Activated CD8-positive, alpha-beta T cell treated with anti-CD3 and anti-CD28 coated beads, Interleukin-2, amount 10 ng/mL, durations not matched to agents 7 days and 5 days (primary cell): ENCODE results near the gene SLC35A4. TPM values are rescaled to one million over a fixed set of nuclear protein-coding genes. Genes with fewer than 3 reads are reported as not detected.
"Not testable (repeated sequence)": the region's sequence is repeated elsewhere in the genome, so short reads cannot be mapped to it uniquely, and the experiment has no call there.

Experiments
- ATAC-seq: fragments of 150-1000 bp; cut with Tn5 transposase; one replicate; pipeline ENCODE4 v1.10.0; 2021; ENCODE audit warnings: moderate library complexity
- CTCF ChIA-PET: fragments of 350-600 bp; sonication (Branson Sonifier 250); formaldehyde crosslinking; loops from one replicate; lab custom pipeline; 2021; ENCODE audit warnings: antibody characterized with exemption; lab: Charles Lee
- POLR2A ChIA-PET: fragments of 350-600 bp; sonication (Branson Sonifier 250); formaldehyde crosslinking; loops from one replicate; lab custom pipeline; 2021; ENCODE audit warnings: antibody characterized with exemption; lab: Charles Lee
- DNase-seq: peaks from one replicate; pipeline ENCODE4 v3.0.0-alpha.2; 2020
- H3K27ac Mint-ChIP-seq: one replicate; pipeline ENCODE4 v1.8.0; 2021; ENCODE audit warnings: mild to moderate bottlenecking, mixed read lengths
- H3K27me3 Mint-ChIP-seq: one replicate; pipeline ENCODE4 v1.8.0; 2021; ENCODE audit warnings: low read depth, mixed read lengths
- H3K36me3 Mint-ChIP-seq: one replicate; pipeline ENCODE4 v1.8.0; 2021; ENCODE audit warnings: low read depth, mixed read lengths
- H3K4me1 Mint-ChIP-seq: one replicate; pipeline ENCODE4 v1.8.0; 2021; ENCODE audit warnings: low read depth, mixed read lengths
- H3K4me3 Mint-ChIP-seq: one replicate; pipeline ENCODE4 v1.8.0; 2021; ENCODE audit warnings: mild to moderate bottlenecking, mixed read lengths
- H3K9me3 Mint-ChIP-seq: one replicate; pipeline ENCODE4 v1.8.0; 2022; ENCODE audit warnings: mixed read lengths; ENCODE audit not compliant: insufficient read depth
- total RNA-seq, 2 experiments: library from RNA; stranded (reverse); gene quantifications; one replicate each; pipeline ENCODE4 v1.2.3, GENCODE V29; 2021

SLC35A4 gene
- total RNA-seq, 2 experiments from 2014 or later, result 88.9 to 98.2 TPM

DNA sequence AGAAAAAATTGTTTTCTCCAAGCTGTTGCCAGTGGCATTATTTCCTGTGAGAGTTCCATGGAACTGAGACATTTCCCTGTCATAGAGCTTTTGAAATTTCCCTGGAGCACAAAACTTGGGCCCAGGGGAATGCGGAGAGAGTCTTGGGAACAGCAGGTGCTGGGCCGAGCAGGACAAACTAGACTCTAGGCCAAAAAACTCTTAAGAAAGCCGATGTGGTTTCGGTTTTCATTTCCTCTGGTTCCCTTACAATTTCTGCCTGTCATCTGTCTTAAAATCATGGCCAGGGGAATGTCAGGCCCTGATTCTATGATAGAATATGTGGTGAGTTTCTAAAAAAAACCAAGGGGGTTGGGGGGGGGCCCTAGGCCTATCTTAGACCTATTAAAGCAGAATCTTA lies 4.6 kb downstream of the SLC35A4 start:
- ChIA-PET POLR2A (interaction anchor here (1.0 to 3.6 kb wide), 3 partner anchors 12 to 78 kb away, joined by 4 to 16 read pairs (median 8); partner anchors contain the start of genes EIF4EBP3, IK, NDUFA2 and SRA1), CTCF (interaction anchor here (0.6 to 2.8 kb wide), 10 partner anchors 10 to 582 kb away, joined by 3 to 10 read pairs (median 4); partner anchors contain the start of genes CD14, EIF4EBP3, IK and NDUFA2)
- H3K4me3 Mint-ChIP-seq, result peak overlapping the region; percentile 72
- peaks cover 48% of the 10 kb centered on the region for H3K4me1 Mint-ChIP-seq
- DNase-seq (no peak), ATAC-seq (no peak)
- H3K27me3 Mint-ChIP-seq, result no peaks in the 10 kb centered on the region
- H3K9me3 Mint-ChIP-seq, result no peaks in the 10 kb centered on the region
- H3K36me3 Mint-ChIP-seq, result peaks cover 47% of the 10 kb centered on the region
- peak overlapping the region; percentile 92 for H3K27ac Mint-ChIP-seq

DNA sequence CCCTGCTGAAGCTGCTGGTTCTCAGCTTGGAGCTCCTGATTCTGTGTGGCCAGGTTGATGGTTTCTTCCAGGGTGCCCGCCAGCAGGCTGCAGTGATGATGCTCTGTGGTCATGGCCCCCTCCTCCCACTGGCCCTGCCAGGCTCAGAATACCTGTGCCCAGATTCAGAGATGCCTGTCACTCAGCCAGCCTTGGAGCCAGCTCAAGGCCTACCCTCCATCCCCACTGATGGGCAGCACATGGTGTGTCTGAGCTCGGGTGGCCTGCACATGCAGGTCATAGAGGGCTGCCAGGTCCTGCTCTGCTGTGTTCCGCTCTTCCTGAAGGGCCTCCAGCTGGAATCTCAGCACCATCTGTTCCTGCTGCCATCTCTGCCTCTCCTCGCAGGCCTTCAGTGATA lies 5.4 kb downstream of the SLC35A4 start:
- ChIA-PET POLR2A (interaction anchor here (3.6 kb wide), 1 partner anchor 22 kb away, joined by 16 read pairs; the partner anchor contains the start of gene EIF4EBP3), CTCF (interaction anchor here (0.6 to 2.8 kb wide), 8 partner anchors 9 to 582 kb away, joined by 3 to 10 read pairs (median 4); partner anchors contain the start of genes CD14, EIF4EBP3 and TMCO6)
- H3K4me1 Mint-ChIP-seq, result peaks cover 46% of the 10 kb centered on the region
- no peak for ATAC-seq
- H3K27me3 Mint-ChIP-seq, result no peaks in the 10 kb centered on the region
- peak overlapping the region; percentile 2 for H3K4me3 Mint-ChIP-seq
- H3K9me3 Mint-ChIP-seq, result no peaks in the 10 kb centered on the region
- no peak for DNase-seq
- peaks cover 45% of the 10 kb centered on the region for H3K36me3 Mint-ChIP-seq
- H3K27ac Mint-ChIP-seq, result peak overlapping the region; percentile 92

DNA sequence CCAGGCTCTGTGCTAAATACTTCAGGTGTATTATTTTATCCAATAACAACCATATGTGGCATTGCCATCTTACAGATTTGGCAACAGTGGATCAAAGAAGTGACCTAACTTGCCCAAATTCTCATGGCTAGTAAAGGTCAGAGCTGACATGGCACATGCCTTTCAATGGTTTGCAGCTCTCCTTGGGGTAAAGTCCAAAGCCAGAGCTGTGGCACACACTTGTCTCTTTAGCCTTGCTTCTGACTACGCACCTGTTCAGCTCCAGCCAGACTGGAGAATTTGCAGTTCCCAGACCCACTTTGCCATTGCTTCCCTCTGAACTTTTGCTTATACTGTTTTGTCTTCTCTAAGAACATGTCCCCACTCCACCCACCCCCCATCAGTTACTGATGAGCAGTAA lies 5.9 kb downstream of the SLC35A4 start:
- H3K27ac Mint-ChIP-seq, result peak overlapping the region; percentile 92
- H3K4me3 Mint-ChIP-seq, result no peak overlapping the region
- POLR2A ChIA-PET, result interaction anchor here (3.6 kb wide), 1 partner anchor 23 kb away, joined by 16 read pairs; the partner anchor contains the start of gene EIF4EBP3
- no peaks in the 10 kb centered on the region for H3K9me3 Mint-ChIP-seq
- DNase-seq (no peak), ATAC-seq (no peak)
- CTCF ChIA-PET, result interaction anchor here (2.8 kb wide), 1 partner anchor 65 kb away, joined by 10 read pairs; no protein-coding TSS in a partner anchor
- H3K27me3 Mint-ChIP-seq, result no peaks in the 10 kb centered on the region
- H3K4me1 Mint-ChIP-seq, result peaks cover 45% of the 10 kb centered on the region
- H3K36me3 Mint-ChIP-seq, result peaks cover 44% of the 10 kb centered on the region

DNA sequence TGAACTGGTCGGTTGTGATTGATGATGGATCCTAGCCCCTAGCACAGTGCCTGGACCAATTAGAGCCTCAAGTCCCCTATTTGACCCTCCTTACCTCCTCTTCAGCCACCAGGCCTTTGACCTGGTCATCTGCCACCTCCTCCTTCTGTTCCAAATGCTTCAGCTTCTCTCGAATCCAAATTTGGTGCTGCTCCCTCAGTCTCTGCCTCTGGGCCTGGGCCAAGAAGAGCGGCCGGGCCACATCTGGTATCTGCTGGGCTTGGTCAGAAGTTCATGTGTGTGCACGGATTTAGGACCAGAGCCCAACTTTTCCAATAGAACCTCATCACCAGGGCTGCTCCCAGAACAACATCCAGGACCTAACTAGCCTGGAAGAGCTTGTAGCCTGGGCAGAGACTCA lies 6.5 kb downstream of the SLC35A4 start:
- ChIA-PET POLR2A (interaction anchor here (1.0 to 3.6 kb wide), 2 partner anchors 23 to 64 kb away, joined by 3 to 16 read pairs; partner anchors contain the start of gene EIF4EBP3), CTCF (no interaction called here)
- no peak for ATAC-seq

DNA sequence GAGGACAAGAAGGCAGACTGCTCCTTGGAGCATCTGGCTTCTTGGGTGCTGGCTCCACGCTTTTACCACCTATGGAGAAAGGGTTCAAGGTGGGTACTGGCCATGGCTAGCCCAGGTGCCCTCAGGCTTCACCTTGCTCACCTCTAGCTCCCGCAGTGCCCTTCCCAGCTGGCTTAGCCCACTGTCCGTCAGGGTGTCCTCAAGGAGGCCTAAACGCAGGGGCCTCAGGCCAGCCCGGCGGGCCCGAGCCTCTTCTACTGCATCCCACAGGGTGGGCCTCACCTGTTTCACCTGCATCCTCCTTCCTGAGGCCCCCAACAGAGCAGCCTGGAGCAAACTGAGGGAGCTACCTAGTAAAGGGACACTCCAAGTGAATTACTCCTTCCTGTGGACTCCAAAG lies 9.1 kb downstream of the SLC35A4 start:
- Mint-ChIP-seq H3K9me3 (no peaks in the 10 kb centered on the region), H3K27ac (no peak overlapping the region), H3K27me3 (no peaks in the 10 kb centered on the region), H3K4me3 (no peak overlapping the region), H3K4me1 (peaks cover 26% of the 10 kb centered on the region), H3K36me3 (peaks cover 20% of the 10 kb centered on the region)
- POLR2A ChIA-PET, result no interaction called here
- DNase-seq (no peak), ATAC-seq (no peak)
- CTCF ChIA-PET, result no interaction called here

More for the DNA sequence above, 6.5 kb downstream of the SLC35A4 start:
- Mint-ChIP-seq H3K9me3 (no peaks in the 10 kb centered on the region), H3K27ac (peak overlapping the region; percentile 92), H3K4me1 (peaks cover 41% of the 10 kb centered on the region), H3K36me3 (peaks cover 41% of the 10 kb centered on the region), H3K27me3 (no peaks in the 10 kb centered on the region), H3K4me3 (no peak overlapping the region)
- no peak for DNase-seq

DNA sequence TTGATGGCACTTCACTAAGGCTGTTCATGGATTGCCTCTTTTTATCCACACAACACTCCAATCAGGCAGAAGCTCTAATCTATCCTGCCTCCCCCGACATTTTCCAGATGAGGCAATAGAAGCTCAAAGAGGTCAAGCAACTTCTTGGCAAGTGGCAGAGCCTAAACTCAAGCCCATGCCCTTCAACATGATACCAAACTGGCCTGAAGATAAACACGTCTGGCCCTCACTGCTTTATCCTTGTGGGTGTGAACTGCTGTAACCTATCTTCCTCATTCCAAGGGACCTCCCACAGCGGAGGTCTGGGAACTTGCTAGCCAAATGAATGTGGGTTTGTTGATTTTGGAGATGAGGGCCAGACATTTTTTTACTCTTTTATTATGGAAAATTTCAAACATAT lies 9.5 kb downstream of the SLC35A4 start:
- ATAC-seq (no peak), DNase-seq (no peak)
- ChIA-PET CTCF (no interaction called here), POLR2A (no interaction called here)
- Mint-ChIP-seq H3K36me3 (peaks cover 16% of the 10 kb centered on the region), H3K4me3 (no peak overlapping the region), H3K4me1 (peaks cover 21% of the 10 kb centered on the region), H3K27ac (no peak overlapping the region), H3K9me3 (no peaks in the 10 kb centered on the region), H3K27me3 (no peaks in the 10 kb centered on the region)

DNA sequence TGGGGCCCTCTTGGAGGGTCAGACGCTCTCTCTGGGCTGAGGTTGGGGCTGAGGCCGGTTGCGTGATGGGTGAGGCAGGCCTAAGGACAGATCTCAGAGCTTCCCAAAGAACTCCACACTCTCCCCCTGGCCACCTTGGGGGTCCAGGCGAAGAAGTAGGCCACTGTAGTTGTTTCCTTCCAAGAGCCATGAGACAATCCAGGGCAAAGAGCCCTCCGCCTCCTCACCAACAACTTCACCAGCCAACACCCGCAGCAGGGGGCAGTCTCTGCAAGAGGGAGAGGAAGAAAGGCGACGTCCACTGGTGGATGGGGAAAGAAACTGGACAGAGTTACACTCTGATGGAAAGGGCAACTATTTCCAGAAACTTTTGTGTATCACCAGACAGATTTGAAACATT lies 10.7 kb downstream of the SLC35A4 start:
- POLR2A ChIA-PET, result no interaction called here

DNA sequence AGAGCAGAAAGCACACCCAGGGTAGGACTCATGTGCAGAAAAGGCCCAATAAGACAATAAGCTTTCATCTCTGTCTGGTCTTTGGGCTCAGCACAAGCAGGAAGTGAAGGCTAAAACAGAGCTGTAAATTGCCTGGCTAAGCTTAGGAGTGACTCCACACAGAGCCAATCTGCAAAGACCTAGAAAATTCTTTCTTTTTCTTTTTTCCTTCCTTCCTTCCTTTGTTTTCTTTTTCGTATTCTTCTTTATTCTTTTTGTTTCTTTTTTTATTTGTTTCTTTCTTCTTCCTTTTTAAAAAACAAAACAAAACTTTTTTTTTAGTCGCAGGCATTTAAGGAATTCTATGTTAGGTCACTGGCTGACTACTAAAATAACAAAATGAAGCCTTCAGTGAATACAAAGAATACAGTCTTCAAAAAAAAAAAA lies 12.2 kb downstream of the SLC35A4 start:
- no peak overlapping the region for H3K4me3 Mint-ChIP-seq
- CTCF ChIA-PET, result interaction anchor here (1.0 to 1.7 kb wide), 5 partner anchors 29 to 225 kb away, joined by 3 to 6 read pairs (median 3); partner anchors contain the start of genes CD14 and EIF4EBP3

More for the DNA sequence above, 10.7 kb downstream of the SLC35A4 start:
- DNase-seq (no peak), ATAC-seq (no peak)
- CTCF ChIA-PET, result interaction anchor here (1.5 kb wide), 1 partner anchor 27 kb away, joined by 3 read pairs; the partner anchor contains the start of gene EIF4EBP3
- H3K36me3 Mint-ChIP-seq, result peaks cover 11% of the 10 kb centered on the region
- H3K27ac Mint-ChIP-seq, result no peak overlapping the region
- no peak overlapping the region for H3K4me3 Mint-ChIP-seq
- H3K27me3 Mint-ChIP-seq, result no peaks in the 10 kb centered on the region
- no peaks in the 10 kb centered on the region for H3K9me3 Mint-ChIP-seq
- peaks cover 10% of the 10 kb centered on the region for H3K4me1 Mint-ChIP-seq

DNA sequence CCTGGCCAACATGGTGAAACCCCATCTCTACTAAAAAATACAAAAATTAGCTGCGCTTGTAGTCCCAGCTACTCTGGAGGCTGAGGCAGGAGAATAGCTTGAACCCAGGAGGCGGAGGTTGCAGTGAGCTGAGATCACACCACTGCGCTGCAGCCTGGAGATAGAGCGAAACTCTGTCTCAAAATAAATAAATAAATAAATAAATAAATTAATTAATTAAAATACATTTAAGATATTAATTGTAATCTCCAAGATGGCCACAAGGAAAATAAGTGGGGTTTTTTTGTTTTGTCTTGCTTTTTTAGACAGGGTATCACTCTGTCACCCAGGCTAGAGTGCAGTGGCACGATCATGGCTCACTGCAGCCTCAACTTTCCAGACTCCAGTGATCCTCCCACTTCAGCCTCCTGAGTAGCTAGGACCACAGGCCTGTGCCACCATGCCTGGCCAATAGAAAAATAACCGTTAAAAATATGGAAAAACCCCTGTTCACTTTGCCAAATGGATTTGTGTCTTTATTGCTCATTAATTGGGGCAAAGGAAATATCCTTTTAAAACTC lies 14.6 kb downstream of the SLC35A4 start:
- CTCF ChIA-PET, result interaction anchor here (0.6 to 1.2 kb wide), 2 partner anchors 10 to 47 kb away, joined by 3 to 4 read pairs; no protein-coding TSS in a partner anchor
- peaks cover 18% of the 10 kb centered on the region for H3K27me3 Mint-ChIP-seq
- H3K27ac Mint-ChIP-seq, ATAC-seq, H3K4me3 Mint-ChIP-seq, H3K36me3 Mint-ChIP-seq, DNase-seq, POLR2A ChIA-PET, H3K4me1 Mint-ChIP-seq, H3K9me3 Mint-ChIP-seq: not testable (repeated sequence)

More for the DNA sequence above, 12.2 kb downstream of the SLC35A4 start:
- DNase-seq (no peak), ATAC-seq (peak; percentile 79)
- H3K9me3 Mint-ChIP-seq, result no peaks in the 10 kb centered on the region
- H3K4me1 Mint-ChIP-seq, result peaks cover 9% of the 10 kb centered on the region
- POLR2A ChIA-PET, result no interaction called here
- peaks cover 12% of the 10 kb centered on the region for H3K27me3 Mint-ChIP-seq
- no peak overlapping the region for H3K27ac Mint-ChIP-seq
- peaks cover 3% of the 10 kb centered on the region for H3K36me3 Mint-ChIP-seq

DNA sequence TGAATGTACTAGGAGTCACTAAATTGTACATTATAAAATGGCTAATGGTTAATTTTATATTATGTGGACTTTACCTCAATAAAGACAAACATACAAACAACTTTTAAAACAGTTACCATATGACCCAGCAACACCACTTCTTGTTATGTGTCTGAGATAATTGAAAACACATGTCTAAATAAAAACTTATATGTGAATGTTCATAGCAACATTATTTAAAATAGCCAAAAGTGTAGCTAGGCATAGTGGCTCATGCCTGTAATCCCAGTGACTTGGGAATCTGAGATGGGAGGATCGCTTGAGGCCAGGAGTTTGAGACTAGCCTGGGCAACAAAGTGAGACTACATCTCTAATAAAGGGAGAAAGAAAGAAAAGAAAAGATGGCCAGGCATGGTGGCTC lies 22.9 kb downstream of the SLC35A4 start:
- Mint-ChIP-seq H3K4me1 (peaks cover 4% of the 10 kb centered on the region), H3K9me3 (no peaks in the 10 kb centered on the region), H3K4me3 (no peak overlapping the region), H3K27me3 (peaks cover 5% of the 10 kb centered on the region), H3K36me3 (no peaks in the 10 kb centered on the region), H3K27ac (no peak overlapping the region)
- POLR2A ChIA-PET, result no interaction called here
- ATAC-seq (no peak), DNase-seq (no peak)
- CTCF ChIA-PET, result no interaction called here

DNA sequence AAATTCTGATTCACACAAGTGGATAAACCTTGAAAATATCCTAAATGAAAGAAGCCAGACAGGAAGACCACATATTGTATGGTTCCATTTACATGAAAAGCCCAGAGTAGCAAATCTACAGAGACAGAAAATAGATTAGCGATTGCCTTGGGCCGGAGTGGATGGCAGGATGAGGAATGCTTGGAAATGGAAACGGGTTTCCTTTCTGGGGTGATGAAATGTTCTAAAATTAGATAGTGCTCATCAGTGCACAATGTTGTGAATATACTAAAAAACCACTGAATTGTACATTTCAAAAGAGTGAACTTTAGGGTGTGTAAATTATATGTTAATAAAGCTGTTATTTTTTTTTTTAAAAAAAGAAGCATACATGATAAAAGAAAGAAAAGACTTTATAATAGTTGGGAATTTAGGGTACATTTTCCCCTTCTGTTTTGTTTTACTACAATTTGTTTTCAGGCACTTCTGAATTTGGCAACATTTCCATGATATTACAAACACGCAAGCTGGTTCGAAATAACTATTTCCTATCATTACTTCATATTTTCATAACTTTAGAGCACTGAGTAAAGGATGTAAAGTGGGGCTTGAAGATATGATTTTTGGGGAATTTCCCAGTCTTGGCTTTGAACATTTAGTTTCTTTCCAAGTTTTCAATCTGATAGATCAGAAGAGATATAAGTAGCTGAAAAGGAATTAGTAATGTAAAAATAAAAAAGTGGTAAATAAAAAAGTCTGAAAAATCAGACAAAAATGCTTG lies 23.9 kb downstream of the SLC35A4 start:
- H3K4me3 Mint-ChIP-seq, result no peak overlapping the region
- H3K27ac Mint-ChIP-seq, result no peak overlapping the region
- no peaks in the 10 kb centered on the region for H3K9me3 Mint-ChIP-seq
- H3K27me3 Mint-ChIP-seq, result peaks cover 3% of the 10 kb centered on the region
- peaks cover 4% of the 10 kb centered on the region for H3K4me1 Mint-ChIP-seq
- ATAC-seq (no peak), DNase-seq (no peak)
- CTCF ChIA-PET, result interaction anchor here (0.8 to 1.5 kb wide), 2 partner anchors 216 to 237 kb away, joined by 3 read pairs; no protein-coding TSS in a partner anchor
- H3K36me3 Mint-ChIP-seq, result no peaks in the 10 kb centered on the region
- POLR2A ChIA-PET, result no interaction called here
